Measurements from ENCODE around the gene TEX19.
A peak's percentile ranks its signal among the peaks of the same experiment; 100 is the strongest.

TEX19 gene

GRCh38 chr17:82334622-82335394, 24.2 kb upstream of the TEX19 start:
- Histone ChIP-seq H3K27ac (replicated peaks) (no peak overlapping the region), H3K27me3 (ENCODE audit: insufficient read depth, poor library complexity, severe bottlenecking) (peaks cover 39% of the 10 kb centered on the region), H3K4me3 (replicated peaks; ENCODE audit: insufficient read depth, low read length) (peak overlapping the region; percentile 37)
- DNase-seq (ENCODE audit: low read depth in 1 of 2, low spot score in 1 of 2): no peak
- no peak for TF ChIP-seq CTCF (IDR thresholded peaks at IDR 0.05; ENCODE audit: insufficient read depth, low read length)
- TF ChIP-seq SPI1 (IDR thresholded peaks at IDR 0.05; ENCODE audit: borderline replicate concordance, low read depth): no peak
- no peak for TF ChIP-seq REST (IDR thresholded peaks at IDR 0.05; ENCODE audit: insufficient replicate concordance, low read depth)
- no peak for TF ChIP-seq POLR2AphosphoS5 (IDR thresholded peaks at IDR 0.05; ENCODE audit: low read depth)

- Histone ChIP-seq H3K27me3 (ENCODE audit: insufficient read depth, poor library complexity, severe bottlenecking) (peaks cover 4% of the 10 kb centered on the region), H3K27ac (replicated peaks) (no peak overlapping the region), H3K4me3 (replicated peaks; ENCODE audit: insufficient read depth, low read length) (no peak overlapping the region)
- TF ChIP-seq SPI1 (IDR thresholded peaks at IDR 0.05; ENCODE audit: borderline replicate concordance, low read depth) (no peak), GABPA (IDR thresholded peaks at IDR 0.05; ENCODE audit: low read depth) (no peak), CTCF (IDR thresholded peaks at IDR 0.05; ENCODE audit: insufficient read depth, low read length) (no peak)
- no peak for DNase-seq (ENCODE audit: low read depth in 1 of 2, low spot score in 1 of 2)
Measured at GRCh38 chr17:82338858-82339633, 20.0 kb upstream of the TEX19 start.

GRCh38 chr17:82339634-82340580, 19.1 kb upstream of the TEX19 start:
- Histone ChIP-seq H3K4me3 (replicated peaks; ENCODE audit: insufficient read depth, low read length) (no peak overlapping the region), H3K27ac (replicated peaks) (no peak overlapping the region), H3K27me3 (ENCODE audit: insufficient read depth, poor library complexity, severe bottlenecking) (no peaks in the 10 kb centered on the region)
- no peak for TF ChIP-seq POLR2AphosphoS5 (IDR thresholded peaks at IDR 0.05; ENCODE audit: low read depth)
- no peak for TF ChIP-seq CTCF (IDR thresholded peaks at IDR 0.05; ENCODE audit: insufficient read depth, low read length)
- no peak for TF ChIP-seq SPI1 (IDR thresholded peaks at IDR 0.05; ENCODE audit: borderline replicate concordance, low read depth)
- TF ChIP-seq GABPA (IDR thresholded peaks at IDR 0.05; ENCODE audit: low read depth): no peak
- no peak for TF ChIP-seq REST (IDR thresholded peaks at IDR 0.05; ENCODE audit: insufficient replicate concordance, low read depth)
- peak; percentile 64 to 91 for DNase-seq (ENCODE audit: low read depth in 1 of 2, low spot score in 1 of 2)

Data from HL-60 (cell line).